HG03095 (cell line): ENCODE measurements around the gene PRKCH.
A peak's percentile ranks its signal among the peaks of the same experiment; 100 is the strongest.
"Not testable (repeated sequence)": the region's sequence is repeated elsewhere in the genome, so short reads cannot be mapped to it uniquely, and the experiment has no call there.

Experiments used
- ATAC-seq: cut with Tn5 transposase; IDR thresholded peaks from one replicate; pipeline ENCODE4 v1.9.1; 2021; ENCODE audit warnings: moderate library complexity; ENCODE audit not compliant: unreplicated experiment

Gene PRKCH

DNA sequence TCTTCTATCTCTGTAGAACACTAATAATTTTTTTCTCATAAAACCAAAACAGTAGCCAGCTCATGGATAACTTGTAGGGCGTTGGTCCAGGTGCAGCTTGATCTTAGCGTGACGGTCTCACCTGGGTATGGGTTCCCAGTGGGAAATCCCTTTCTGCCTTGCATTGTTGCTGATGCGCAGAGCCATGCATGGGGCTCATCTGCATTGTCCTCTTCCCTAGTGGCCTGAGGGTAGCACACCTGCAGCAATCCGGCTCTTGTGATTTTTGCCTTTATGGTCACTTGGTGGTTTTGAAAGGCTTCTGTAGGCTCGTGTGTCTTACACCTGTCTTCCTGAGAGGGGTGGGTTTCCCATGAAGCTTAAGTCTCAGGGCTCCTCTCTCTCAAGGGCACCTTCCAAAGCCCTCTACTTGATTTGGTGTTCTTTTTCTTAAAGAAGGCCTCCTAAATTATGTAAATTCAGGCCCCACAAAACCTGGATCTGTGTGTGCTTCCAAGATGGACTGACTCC is 130.6 kb downstream of the PRKCH start:
- ATAC-seq = no peak

DNA sequence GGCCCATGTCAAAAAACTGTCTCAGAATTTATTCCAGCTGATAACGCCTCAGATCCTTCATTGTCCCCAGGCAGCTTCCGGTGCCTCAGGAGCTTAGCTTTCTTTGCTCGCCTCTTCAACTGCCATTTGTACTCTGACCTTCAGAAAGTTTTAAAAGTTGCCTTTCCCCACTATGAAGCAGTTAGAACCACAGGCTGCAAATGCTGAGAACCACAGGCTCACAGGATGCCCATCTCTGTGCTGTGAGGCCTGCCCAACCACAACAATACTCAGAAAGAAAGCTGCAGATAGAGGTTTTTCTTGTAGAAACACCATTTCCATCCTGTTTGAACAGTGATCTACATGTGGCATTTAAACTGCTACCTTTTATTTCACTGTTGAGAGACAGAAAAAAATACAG is 131.1 kb downstream of the PRKCH start:
- no peak for ATAC-seq

DNA sequence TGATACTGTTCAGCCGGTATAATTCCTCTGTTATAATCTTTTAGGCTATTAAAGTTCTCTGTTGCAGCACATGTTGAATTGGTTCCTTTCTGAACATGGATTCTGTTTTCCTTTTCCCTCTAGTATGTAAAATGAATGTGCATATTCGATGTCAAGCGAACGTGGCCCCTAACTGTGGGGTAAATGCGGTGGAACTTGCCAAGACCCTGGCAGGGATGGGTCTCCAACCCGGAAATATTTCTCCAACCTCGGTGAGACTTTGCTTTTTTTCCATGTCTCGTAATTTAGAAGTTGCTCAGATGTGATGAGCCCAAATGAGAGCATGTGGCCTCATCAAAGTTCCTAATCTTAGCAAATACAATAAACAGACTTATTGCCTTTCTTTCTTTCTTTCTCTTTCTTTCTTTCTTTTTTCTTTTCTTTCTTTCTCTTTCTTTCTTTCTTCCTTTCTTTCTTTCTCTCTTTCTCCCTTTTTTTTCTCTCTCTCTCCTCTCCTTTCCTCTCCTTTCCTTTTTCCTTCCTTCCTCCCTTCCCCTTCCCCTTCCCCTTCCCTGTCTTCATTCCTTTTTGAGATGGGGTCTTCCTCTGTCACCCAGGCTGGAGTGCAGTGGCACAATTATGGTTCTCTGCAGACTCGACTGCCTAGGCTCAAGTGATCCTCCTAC is 131.9 kb downstream of the PRKCH start:
- ATAC-seq = no peak

DNA sequence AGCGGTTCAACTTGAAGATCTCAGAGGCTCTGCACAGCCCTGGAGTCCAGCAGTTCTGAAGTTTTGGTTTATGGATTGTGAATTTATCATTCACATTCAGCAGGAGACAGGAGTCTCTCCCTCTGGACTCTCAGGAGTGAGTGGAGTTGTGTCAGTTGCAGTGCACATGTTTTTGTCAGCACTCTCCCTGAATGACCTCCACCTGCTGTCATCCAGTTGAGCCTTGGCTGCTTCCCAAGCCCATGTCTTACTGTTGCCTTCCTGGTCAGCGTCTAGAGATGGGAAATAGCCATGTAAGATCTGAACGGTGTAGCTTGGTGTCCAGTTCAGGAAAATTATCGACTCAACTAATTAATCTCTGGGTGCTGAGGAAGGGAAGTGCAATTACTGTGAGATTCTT is 133.2 kb downstream of the PRKCH start:
- ATAC-seq = no peak

DNA sequence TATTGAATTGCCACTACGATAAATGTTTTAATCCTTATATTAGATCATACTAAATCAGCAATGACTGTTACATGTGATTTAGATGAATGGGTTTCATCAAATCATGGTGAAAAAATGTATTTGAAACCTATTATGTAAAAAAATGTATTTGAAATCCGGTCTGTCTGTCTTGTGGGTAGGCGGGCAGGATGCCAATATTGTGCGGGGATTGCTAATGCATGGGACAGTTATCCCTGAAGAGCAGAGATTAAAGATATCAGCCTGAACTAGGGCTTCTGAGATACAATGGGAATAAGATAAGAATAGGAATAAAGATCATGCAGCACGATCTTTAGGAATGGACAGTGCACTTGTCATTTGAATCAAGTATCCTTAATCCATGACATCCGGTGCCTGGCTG is 134.0 kb downstream of the PRKCH start:
- ATAC-seq = no peak

GRCh38 chr14:61456720-61457119 is 135.3 kb downstream of the PRKCH start:
- ATAC-seq = peak; percentile 74

- ATAC-seq = no peak
These were observed 137.4 kb downstream of the PRKCH start for GRCh38 chr14:61458766-61459165.

- no peak for ATAC-seq
These were observed 137.8 kb downstream of the PRKCH start for GRCh38 chr14:61459229-61459628.

- ATAC-seq = no peak
These were observed 138.7 kb downstream of the PRKCH start for GRCh38 chr14:61460063-61460462.

- ATAC-seq = no peak
These were observed 139.6 kb downstream of the PRKCH start for GRCh38 chr14:61460718-61461611.

- no peak for ATAC-seq
These were observed 140.5 kb downstream of the PRKCH start for GRCh38 chr14:61461808-61462275.

GRCh38 chr14:61462566-61463193 is 141.3 kb downstream of the PRKCH start:
- no peak for ATAC-seq

DNA sequence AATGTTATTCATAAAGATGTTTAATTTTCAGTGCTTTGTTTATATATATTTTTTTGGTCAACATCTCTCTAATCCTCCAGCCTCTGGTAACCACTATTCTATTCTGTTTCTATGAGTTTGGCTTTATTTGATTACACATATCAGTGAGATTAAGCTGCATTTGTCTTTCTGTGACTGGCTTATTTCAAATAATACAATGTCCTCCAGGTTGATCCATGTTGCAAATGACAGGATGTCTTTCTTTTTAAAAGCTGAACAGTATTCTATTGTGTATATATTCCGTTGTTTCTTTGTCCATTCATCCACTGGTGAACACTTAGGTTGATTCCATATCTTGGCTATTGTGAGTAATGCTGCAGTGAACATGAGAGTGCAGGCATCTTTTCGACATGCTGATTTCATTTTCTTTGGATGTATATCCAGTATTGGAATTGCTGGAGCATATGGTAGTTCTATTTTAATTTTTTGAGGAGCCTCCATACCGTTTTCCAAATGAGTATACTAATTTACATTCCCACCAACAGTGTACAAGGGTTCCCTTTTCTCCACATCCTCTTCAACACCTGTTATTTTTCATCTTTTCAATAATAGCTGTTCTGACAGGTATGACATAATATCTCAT is 142.4 kb downstream of the PRKCH start:
- ATAC-seq = no peak

- ATAC-seq = not testable (repeated sequence)
These were observed 143.4 kb downstream of the PRKCH start for GRCh38 chr14:61464539-61465320.

DNA sequence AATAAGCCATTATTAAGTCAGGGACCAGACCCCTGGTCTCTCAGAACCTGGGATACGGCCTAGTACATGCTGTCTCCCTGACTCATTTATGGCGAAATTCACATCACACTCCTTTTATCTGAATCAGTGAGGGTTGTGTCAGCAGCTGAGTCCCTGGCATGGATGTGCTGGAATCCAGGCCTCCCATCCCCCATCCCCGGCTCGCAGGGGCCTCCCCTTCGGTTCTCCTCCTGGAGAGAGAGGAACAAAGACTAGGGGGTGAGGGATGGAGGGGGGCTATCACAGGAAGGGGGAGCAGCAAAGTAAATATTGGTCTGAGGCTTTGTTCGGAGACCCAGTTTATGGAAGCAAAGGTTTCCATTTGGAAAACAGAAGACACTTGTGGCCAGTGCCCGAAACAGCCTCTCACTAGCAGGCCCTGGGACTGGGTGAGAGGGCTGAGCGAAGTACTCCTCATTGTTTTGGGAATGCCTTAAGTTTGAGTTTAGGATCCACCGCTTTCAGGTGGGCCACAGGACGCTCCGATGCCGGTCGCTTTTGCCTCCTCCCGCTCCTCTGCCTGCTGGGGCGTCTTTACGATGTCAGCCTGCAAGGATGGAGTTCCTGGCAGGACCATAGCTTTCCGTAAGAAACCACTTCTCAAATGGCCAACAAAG is 145.0 kb downstream of the PRKCH start:
- no peak for ATAC-seq

DNA sequence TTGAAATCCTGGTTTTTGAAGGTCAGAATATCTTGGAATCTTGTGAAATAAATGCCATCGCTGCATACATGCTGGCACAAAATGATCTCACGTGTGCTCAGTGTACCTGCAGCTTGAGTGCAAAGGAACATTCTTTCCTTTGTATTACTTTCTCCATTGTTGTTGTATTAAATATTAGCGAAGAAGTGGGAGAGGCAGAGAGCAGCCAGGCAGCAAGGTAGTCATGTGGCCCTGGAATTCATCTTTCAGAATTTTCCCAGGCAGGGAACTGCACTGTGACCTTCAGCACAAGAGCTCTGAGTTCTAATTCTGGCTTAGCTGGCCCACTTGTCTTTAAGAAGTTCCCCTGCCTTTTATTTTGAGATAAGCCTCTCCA is 145.5 kb downstream of the PRKCH start:
- no peak for ATAC-seq

GRCh38 chr14:61467296-61467695 is 145.9 kb downstream of the PRKCH start:
- no peak for ATAC-seq

GRCh38 chr14:61468063-61468825 is 146.9 kb downstream of the PRKCH start:
- ATAC-seq = no peak

GRCh38 chr14:61469781-61470180 is 148.4 kb downstream of the PRKCH start:
- ATAC-seq = no peak
